Tibial artery (tissue), 4 donors: ENCODE data around the gene BEGAIN.

ENCODE experiments used
- DNase-seq, 2 donors: peaks; one replicate each; pipeline ENCODE4 v3.0.0-alpha.2; 2019
- H3K27ac ChIP-seq, 2 donors: fragments of 200-600 bp; sonication (generic) in 1 of 2; 1 replicate in 1 of 2; 2 replicates in 1 of 2; pipeline ENCODE4 v1.5.1; 2018 to 2019; ENCODE audit warnings: mild to moderate bottlenecking in 1 of 2
- H3K27me3 ChIP-seq, 2 donors: fragments of 200-600 bp; sonication (generic) in 1 of 2; one replicate each; pipeline versions ENCODE4 v1.5.1 to v1.6.0; 2016 to 2019
- H3K36me3 ChIP-seq, 3 donors: fragments of 200-600 bp; sonication (generic) in 2 of 3; one replicate each; pipeline ENCODE4 v1.5.1; 2016 to 2019; ENCODE audit warnings: mild to moderate bottlenecking in 2 of 3
- H3K4me1 ChIP-seq, 4 donors: fragments of 200-600 bp; sonication (generic) in 2 of 4; 1 replicate in 3 of 4; 2 replicates in 1 of 4; pipeline ENCODE4 v1.5.1; 2016 to 2019
- H3K4me3 ChIP-seq, 2 donors: fragments of 200-600 bp; sonication (generic) in 1 of 2; 1 replicate in 1 of 2; 2 replicates in 1 of 2; pipeline ENCODE4 v1.5.1; 2018 to 2019; ENCODE audit warnings: mild to moderate bottlenecking in 2 of 2
- H3K9me3 ChIP-seq, 3 donors: fragments of 200-600 bp; sonication (generic) in 1 of 3; one replicate each; pipeline ENCODE4 v1.5.1; 2016 to 2019
- intact Hi-C: fragments of 100-400 bp; cut with DNase I; formaldehyde crosslinking; loops from one replicate; pipeline ENCODE4 v1.15.0; 2023; ENCODE audit warnings: low total_unique reads
- TF ChIP-seq, protein P1 (sequence below), 2 experiments: fragments of 200-600 bp in 1 of 2; fragments of 450-650 bp in 1 of 2; IDR thresholded peaks; one replicate each; pipeline ENCODE4 v1.5.1; 2017 to 2019; ENCODE audit warnings: antibody characterized with exemption in 2 of 2, mild to moderate bottlenecking in 1 of 2, moderate library complexity in 1 of 2

BEGAIN gene

GRCh38 chr14:100546051-100546443 is 41.2 kb downstream of the BEGAIN start:
- TF ChIP-seq, protein P1, sequence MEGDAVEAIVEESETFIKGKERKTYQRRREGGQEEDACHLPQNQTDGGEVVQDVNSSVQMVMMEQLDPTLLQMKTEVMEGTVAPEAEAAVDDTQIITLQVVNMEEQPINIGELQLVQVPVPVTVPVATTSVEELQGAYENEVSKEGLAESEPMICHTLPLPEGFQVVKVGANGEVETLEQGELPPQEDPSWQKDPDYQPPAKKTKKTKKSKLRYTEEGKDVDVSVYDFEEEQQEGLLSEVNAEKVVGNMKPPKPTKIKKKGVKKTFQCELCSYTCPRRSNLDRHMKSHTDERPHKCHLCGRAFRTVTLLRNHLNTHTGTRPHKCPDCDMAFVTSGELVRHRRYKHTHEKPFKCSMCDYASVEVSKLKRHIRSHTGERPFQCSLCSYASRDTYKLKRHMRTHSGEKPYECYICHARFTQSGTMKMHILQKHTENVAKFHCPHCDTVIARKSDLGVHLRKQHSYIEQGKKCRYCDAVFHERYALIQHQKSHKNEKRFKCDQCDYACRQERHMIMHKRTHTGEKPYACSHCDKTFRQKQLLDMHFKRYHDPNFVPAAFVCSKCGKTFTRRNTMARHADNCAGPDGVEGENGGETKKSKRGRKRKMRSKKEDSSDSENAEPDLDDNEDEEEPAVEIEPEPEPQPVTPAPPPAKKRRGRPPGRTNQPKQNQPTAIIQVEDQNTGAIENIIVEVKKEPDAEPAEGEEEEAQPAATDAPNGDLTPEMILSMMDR (IDR thresholded peaks at IDR 0.05): no peak
- H3K4me1 ChIP-seq: peaks cover 0 to 15% (median 8%) of the 10 kb centered on the region in 4 donors
- no peaks in the 10 kb centered on the region for H3K9me3 ChIP-seq
- no peak overlapping the region for H3K27ac ChIP-seq
- H3K36me3 ChIP-seq: no peaks in the 10 kb centered on the region
- H3K4me3 ChIP-seq: peak overlapping the region; percentile 16 to 54
- intact Hi-C loops: no loop called here
- H3K27me3 ChIP-seq: peaks cover 0 to 12% of the 10 kb centered on the region in 2 donors
- no peak for DNase-seq

DNA sequence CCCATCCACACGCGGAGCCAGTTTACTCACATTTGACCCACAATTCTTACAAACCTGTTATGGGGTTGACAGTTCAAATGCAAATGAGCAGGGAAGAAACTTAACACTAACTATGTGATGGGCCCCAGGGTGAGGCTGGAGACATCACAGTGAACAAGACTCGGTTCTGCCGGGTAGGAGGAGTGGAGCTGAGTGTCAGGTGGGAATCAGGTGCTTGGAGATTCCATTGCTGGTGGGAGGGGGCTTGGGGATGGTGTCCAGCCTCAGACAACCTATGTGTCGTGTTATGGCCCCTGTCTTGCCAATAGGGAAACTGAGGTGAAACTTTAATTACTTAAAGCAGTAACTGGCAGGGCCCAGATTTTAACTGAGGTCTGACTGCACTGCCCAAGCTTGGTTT is 41.9 kb downstream of the BEGAIN start:
- peaks cover 0 to 12% of the 10 kb centered on the region in 2 donors for H3K27me3 ChIP-seq
- H3K27ac ChIP-seq: no peak overlapping the region
- H3K36me3 ChIP-seq: peaks cover 0 to under 1% (median 0%) of the 10 kb centered on the region in 3 donors
- intact Hi-C loops: no loop called here
- H3K4me1 ChIP-seq: peaks cover 0 to 15% (median 8%) of the 10 kb centered on the region in 4 donors
- no peaks in the 10 kb centered on the region for H3K9me3 ChIP-seq
- TF ChIP-seq, protein P1 (IDR thresholded peaks at IDR 0.05): no peak
- H3K4me3 ChIP-seq: no peak overlapping the region
- DNase-seq: no peak

GRCh38 chr14:100544506-100545141 is 42.6 kb downstream of the BEGAIN start:
- H3K27ac ChIP-seq: no peak overlapping the region
- intact Hi-C loops: no loop called here
- peaks cover 0 to 4% (median 0%) of the 10 kb centered on the region in 3 donors for H3K36me3 ChIP-seq
- TF ChIP-seq, protein P1 (IDR thresholded peaks at IDR 0.05): no peak
- no peaks in the 10 kb centered on the region for H3K9me3 ChIP-seq
- no peak for DNase-seq
- H3K4me3 ChIP-seq: no peak overlapping the region
- H3K27me3 ChIP-seq: peaks cover 0 to 7% of the 10 kb centered on the region in 2 donors
- H3K4me1 ChIP-seq: peaks cover 0 to 15% (median 8%) of the 10 kb centered on the region in 4 donors

GRCh38 chr14:100543471-100544455 is 43.5 kb downstream of the BEGAIN start:
- H3K36me3 ChIP-seq: peaks cover 0 to 4% (median 0%) of the 10 kb centered on the region in 3 donors
- H3K27ac ChIP-seq: no peak overlapping the region
- peaks cover 0 to 15% (median 8%) of the 10 kb centered on the region in 4 donors for H3K4me1 ChIP-seq
- no peaks in the 10 kb centered on the region for H3K9me3 ChIP-seq
- TF ChIP-seq, protein P1 (IDR thresholded peaks at IDR 0.05): no peak
- no peak for DNase-seq
- intact Hi-C loops: no loop called here
- no peak overlapping the region for H3K4me3 ChIP-seq
- peaks cover 0 to 7% of the 10 kb centered on the region in 2 donors for H3K27me3 ChIP-seq

DNA sequence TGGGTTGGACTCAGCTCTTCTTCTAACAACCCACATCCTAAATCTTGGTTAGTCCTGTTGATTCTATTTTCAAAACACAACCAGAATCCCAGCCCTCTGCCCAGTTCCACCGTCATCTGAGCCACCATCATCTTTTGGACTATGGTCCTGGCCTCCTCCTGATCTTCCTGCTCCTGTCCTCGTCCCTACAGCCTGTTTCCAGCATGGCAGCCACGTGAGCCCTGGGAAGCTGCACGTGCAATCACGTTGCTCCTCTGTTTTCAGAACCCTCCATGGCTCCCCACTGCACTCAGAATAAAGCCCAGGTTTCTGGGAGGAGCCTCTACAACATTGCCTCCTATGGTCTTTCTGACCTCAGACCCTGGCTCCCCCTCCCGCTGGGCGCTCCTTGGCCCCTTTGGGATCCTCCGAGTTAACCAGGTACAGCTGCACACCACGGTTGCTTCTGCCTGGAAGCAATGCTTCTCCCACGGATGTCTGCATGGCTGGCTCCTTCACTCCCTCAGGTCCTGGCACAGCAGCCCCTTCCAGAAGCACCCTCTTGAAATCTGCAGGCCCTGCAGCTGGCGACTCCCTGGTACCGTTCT is 44.5 kb downstream of the BEGAIN start:
- peaks cover 0 to 2% of the 10 kb centered on the region in 2 donors for H3K27me3 ChIP-seq
- DNase-seq: no peak
- TF ChIP-seq, protein P1 (IDR thresholded peaks at IDR 0.05): no peak
- H3K27ac ChIP-seq: no peak overlapping the region
- intact Hi-C loops: no loop called here
- H3K4me3 ChIP-seq: no peak overlapping the region
- H3K9me3 ChIP-seq: no peaks in the 10 kb centered on the region
- H3K36me3 ChIP-seq: peaks cover 0 to 4% (median 0%) of the 10 kb centered on the region in 3 donors
- H3K4me1 ChIP-seq: peaks cover 0 to 11% (median 8%) of the 10 kb centered on the region in 4 donors
